HAP-1 (cell line): ENCODE data around the gene NEK10.
"Not testable (repeated sequence)": the region's sequence is repeated elsewhere in the genome, so short reads cannot be mapped to it uniquely, and the experiment has no call there.

ENCODE experiments used
- DNase-seq, 2 experiments: peaks; one replicate each; pipeline ENCODE4 v3.0.0-alpha.2; 2016 to 2020; ENCODE audit warnings: low spot score in 2 of 2
- H3K27me3 ChIP-seq: fragments of 250-450 bp; sonication (Bioruptor Pico); 2 replicates; pipeline ENCODE4 v1.5.1; 2020; ENCODE audit warnings: low read depth, mild to moderate bottlenecking, moderate library complexity
- H3K36me3 ChIP-seq: fragments of 250-450 bp; sonication (Bioruptor Pico); replicated peaks from 2 replicates; pipeline ENCODE4 v1.5.1; 2020; ENCODE audit warnings: mild to moderate bottlenecking
- H3K4me1 ChIP-seq: fragments of 250-450 bp; sonication (Bioruptor Pico); 2 replicates; pipeline ENCODE4 v1.5.1; 2020; ENCODE audit warnings: mild to moderate bottlenecking
- H3K4me3 ChIP-seq: fragments of 250-450 bp; sonication (Bioruptor Pico); 2 replicates; pipeline ENCODE4 v1.5.1; 2020; ENCODE audit warnings: mild to moderate bottlenecking, moderate library complexity
- H3K9me3 ChIP-seq: fragments of 250-450 bp; sonication (Bioruptor Pico); 2 replicates; pipeline ENCODE4 v1.5.1; 2020; ENCODE audit warnings: mild to moderate bottlenecking, moderate library complexity
- in situ Hi-C: fragments of 300-500 bp; cut with MboI; formaldehyde crosslinking; loops from 3 replicates; pipeline ENCODE4 v1.14.3; 2020; ENCODE audit warnings: low sequenced_read_pairs, inconsistent platforms, mixed read lengths

Gene NEK10

GRCh38 chr3:27342267-27342666, 26.9 kb downstream of the NEK10 start:
- Histone ChIP-seq H3K4me1 (no peaks in the 10 kb centered on the region), H3K9me3 (no peaks in the 10 kb centered on the region), H3K27me3 (no peaks in the 10 kb centered on the region), H3K36me3 (no peaks in the 10 kb centered on the region), H3K4me3 (no peak overlapping the region)
- DNase-seq: no peak
- in situ Hi-C loops: no loop called here

GRCh38 chr3:27340534-27340933, 28.6 kb downstream of the NEK10 start:
- in situ Hi-C loops: no loop called here
- Histone ChIP-seq H3K36me3 (no peaks in the 10 kb centered on the region), H3K27me3 (no peaks in the 10 kb centered on the region), H3K9me3 (no peaks in the 10 kb centered on the region), H3K4me1 (no peaks in the 10 kb centered on the region), H3K4me3 (no peak overlapping the region)
- no peak for DNase-seq

DNA sequence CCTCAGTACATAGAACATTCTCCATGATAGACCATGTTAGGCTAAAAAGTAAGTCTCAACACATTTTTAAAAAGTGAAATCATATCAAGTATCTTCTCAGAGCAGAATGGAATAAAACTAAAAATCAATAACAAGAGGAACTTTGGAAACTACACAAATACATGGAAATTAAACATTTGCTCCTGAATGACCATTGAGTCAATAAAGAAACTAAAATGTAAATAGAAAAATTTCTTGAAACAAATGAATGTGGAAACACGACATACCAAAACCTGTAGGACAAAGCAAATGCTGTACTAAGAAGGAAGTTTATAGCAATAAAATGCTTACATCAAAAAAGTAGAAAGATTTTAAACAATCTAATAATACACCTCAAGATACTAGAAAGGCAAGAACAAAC, 33.6 kb downstream of the NEK10 start:
- H3K4me1 ChIP-seq: no peaks in the 10 kb centered on the region
- H3K27me3 ChIP-seq: no peaks in the 10 kb centered on the region
- no peaks in the 10 kb centered on the region for H3K9me3 ChIP-seq
- no peak overlapping the region for H3K4me3 ChIP-seq
- DNase-seq: no peak
- in situ Hi-C loops: no loop called here
- no peaks in the 10 kb centered on the region for H3K36me3 ChIP-seq

- in situ Hi-C loops: no loop called here
- Histone ChIP-seq H3K9me3 (peaks cover 2% of the 10 kb centered on the region; the same call in 1 of the 2 replicates), H3K4me1 (no peaks in the 10 kb centered on the region), H3K4me3 (no peak overlapping the region), H3K36me3 (no peaks in the 10 kb centered on the region), H3K27me3 (no peaks in the 10 kb centered on the region)
- no peak for DNase-seq
Observed at GRCh38 chr3:27333843-27334242, 35.3 kb downstream of the NEK10 start.

GRCh38 chr3:27328982-27329762, 40.0 kb downstream of the NEK10 start:
- H3K9me3 ChIP-seq, H3K4me3 ChIP-seq, in situ Hi-C loops, H3K36me3 ChIP-seq, H3K27me3 ChIP-seq, H3K4me1 ChIP-seq, DNase-seq: not testable (repeated sequence)

GRCh38 chr3:27326629-27327545, 42.3 kb downstream of the NEK10 start:
- Histone ChIP-seq H3K9me3 (peaks cover 2% of the 10 kb centered on the region; the same call in 1 of the 2 replicates), H3K4me1 (no peaks in the 10 kb centered on the region), H3K36me3 (no peaks in the 10 kb centered on the region), H3K27me3 (no peaks in the 10 kb centered on the region), H3K4me3 (no peak overlapping the region)
- in situ Hi-C loops: no loop called here
- no peak for DNase-seq

- in situ Hi-C loops: no loop called here
Observed at GRCh38 chr3:27326202-27326601, 43.0 kb downstream of the NEK10 start.

DNA sequence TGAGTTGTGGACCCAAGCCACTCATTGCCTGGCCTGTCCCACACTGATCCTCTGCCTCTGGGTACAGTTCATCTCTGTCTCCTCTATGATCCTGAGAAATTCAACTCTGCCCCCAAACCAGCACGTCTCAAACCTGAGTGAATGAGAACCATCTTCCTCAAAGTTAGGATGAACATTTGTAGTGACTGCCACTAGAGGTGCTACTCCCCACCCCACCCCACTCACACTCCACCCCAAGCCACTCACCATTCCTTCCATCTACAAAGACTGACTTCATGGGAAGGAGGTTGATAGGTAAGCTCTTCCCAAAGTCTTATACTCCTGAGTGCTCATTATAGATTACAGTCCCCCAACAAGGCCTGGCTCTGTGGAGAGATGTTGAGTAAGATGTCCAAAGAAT, 43.8 kb downstream of the NEK10 start:
- H3K9me3 ChIP-seq: peaks cover 2% of the 10 kb centered on the region; the same call in 1 of the 2 replicates
- no peaks in the 10 kb centered on the region for H3K36me3 ChIP-seq

More at GRCh38 chr3:27326202-27326601, 43.0 kb downstream of the NEK10 start:
- Histone ChIP-seq H3K4me1 (no peaks in the 10 kb centered on the region), H3K27me3 (no peaks in the 10 kb centered on the region), H3K4me3 (no peak overlapping the region), H3K36me3 (no peaks in the 10 kb centered on the region), H3K9me3 (peaks cover 2% of the 10 kb centered on the region; the same call in 1 of the 2 replicates)
- DNase-seq: no peak

GRCh38 chr3:27324686-27325085, 44.5 kb downstream of the NEK10 start:
- Histone ChIP-seq H3K9me3 (peaks cover 2% of the 10 kb centered on the region; the same call in 1 of the 2 replicates), H3K4me3 (no peak overlapping the region), H3K4me1 (no peaks in the 10 kb centered on the region), H3K36me3 (no peaks in the 10 kb centered on the region), H3K27me3 (no peaks in the 10 kb centered on the region)
- in situ Hi-C loops: loop anchor here (25.0 kb wide), 1 partner anchor 363 kb away; no protein-coding TSS in a partner anchor
- no peak for DNase-seq

More for the DNA sequence above, 43.8 kb downstream of the NEK10 start:
- in situ Hi-C loops: no loop called here
- H3K4me3 ChIP-seq: no peak overlapping the region
- DNase-seq: no peak
- H3K4me1 ChIP-seq: no peaks in the 10 kb centered on the region
- no peaks in the 10 kb centered on the region for H3K27me3 ChIP-seq

- H3K9me3 ChIP-seq: no peaks in the 10 kb centered on the region
- DNase-seq: no peak
- in situ Hi-C loops: loop anchor here (25.0 kb wide), 1 partner anchor 364 kb away; no protein-coding TSS in a partner anchor
- no peaks in the 10 kb centered on the region for H3K4me1 ChIP-seq
- no peak overlapping the region for H3K4me3 ChIP-seq
- H3K27me3 ChIP-seq: no peaks in the 10 kb centered on the region
- no peaks in the 10 kb centered on the region for H3K36me3 ChIP-seq
Observed at GRCh38 chr3:27323087-27323570, 46.1 kb downstream of the NEK10 start.

- Histone ChIP-seq H3K4me3 (no peak overlapping the region), H3K27me3 (no peaks in the 10 kb centered on the region), H3K4me1 (no peaks in the 10 kb centered on the region), H3K36me3 (no peaks in the 10 kb centered on the region), H3K9me3 (no peaks in the 10 kb centered on the region)
- no peak for DNase-seq
- in situ Hi-C loops: loop anchor here (25.0 kb wide), 1 partner anchor 365 kb away; no protein-coding TSS in a partner anchor
Observed at GRCh38 chr3:27322634-27323033, 46.5 kb downstream of the NEK10 start.

DNA sequence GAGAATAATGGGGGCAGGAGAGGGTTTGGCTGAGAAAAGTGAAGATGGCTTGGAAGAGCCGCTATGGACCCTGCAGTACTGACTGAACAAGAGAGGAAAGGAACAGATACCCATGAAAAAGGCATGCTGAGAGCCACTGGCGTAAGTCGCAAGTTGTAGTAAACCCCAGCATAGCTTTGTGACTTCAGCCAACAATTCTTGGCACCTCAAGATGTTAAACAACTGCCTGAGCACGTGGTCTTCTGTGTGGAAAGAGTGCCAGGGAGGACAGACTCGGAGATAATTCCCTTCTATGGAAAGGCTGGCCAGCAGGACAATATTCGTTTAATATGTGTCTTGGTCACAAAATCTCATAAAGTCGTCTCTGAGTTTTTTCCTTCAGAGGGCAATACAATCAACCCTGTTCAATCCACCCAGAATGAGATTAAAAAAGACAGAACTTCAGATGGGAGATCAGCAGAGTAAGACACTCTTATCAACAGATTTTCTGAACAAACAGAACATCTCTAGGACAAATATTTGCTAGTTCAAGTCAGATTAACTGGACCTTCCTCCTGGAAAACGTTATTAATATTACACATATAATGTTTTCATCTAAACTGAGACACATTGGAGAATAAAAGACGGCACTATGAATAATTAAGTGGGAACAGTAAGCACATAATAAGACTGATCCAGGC, 49.2 kb downstream of the NEK10 start:
- Histone ChIP-seq H3K27me3 (no peaks in the 10 kb centered on the region), H3K36me3 (no peaks in the 10 kb centered on the region), H3K4me1 (no peaks in the 10 kb centered on the region), H3K9me3 (no peaks in the 10 kb centered on the region), H3K4me3 (no peak overlapping the region)
- in situ Hi-C loops: loop anchor here (25.0 kb wide), 1 partner anchor 367 kb away; no protein-coding TSS in a partner anchor
- no peak for DNase-seq

- H3K4me1 ChIP-seq: no peaks in the 10 kb centered on the region
- no peaks in the 10 kb centered on the region for H3K36me3 ChIP-seq
- DNase-seq: no peak
- no peak overlapping the region for H3K4me3 ChIP-seq
- no peaks in the 10 kb centered on the region for H3K9me3 ChIP-seq
- no peaks in the 10 kb centered on the region for H3K27me3 ChIP-seq
- in situ Hi-C loops: loop anchor here (25.0 kb wide), 1 partner anchor 368 kb away; no protein-coding TSS in a partner anchor
Observed at GRCh38 chr3:27319304-27319703, 49.9 kb downstream of the NEK10 start.
